Transverse colon (tissue), 4 donors: ENCODE measurements around the gene STK4.

ENCODE experiments used
- CTCF ChIP-seq, 5 experiments: fragments of 200-600 bp in 3 of 5; fragments of 450-650 bp in 2 of 5; sonication (generic) in 3 of 5; IDR thresholded peaks; 1 replicate in 2 of 5; 2 replicates in 3 of 5; pipeline ENCODE4 v1.5.1; 2016 to 2017; ENCODE audit warnings: antibody characterized with exemption in 5 of 5, inconsistent platforms in 3 of 5, mild to moderate bottlenecking in 2 of 5, moderate library complexity in 1 of 5
- EP300 ChIP-seq: sonication (generic); formaldehyde crosslinking; IDR thresholded peaks from one replicate; pipeline ENCODE4 v1.6.1; 2017; ENCODE audit warnings: antibody characterized with exemption, low read depth
- POLR2AphosphoS5 ChIP-seq, 3 donors: sonication (generic); formaldehyde crosslinking; IDR thresholded peaks; one replicate each; pipeline ENCODE4 v1.6.1; 2016; ENCODE audit warnings: antibody characterized with exemption in 3 of 3

DNA sequence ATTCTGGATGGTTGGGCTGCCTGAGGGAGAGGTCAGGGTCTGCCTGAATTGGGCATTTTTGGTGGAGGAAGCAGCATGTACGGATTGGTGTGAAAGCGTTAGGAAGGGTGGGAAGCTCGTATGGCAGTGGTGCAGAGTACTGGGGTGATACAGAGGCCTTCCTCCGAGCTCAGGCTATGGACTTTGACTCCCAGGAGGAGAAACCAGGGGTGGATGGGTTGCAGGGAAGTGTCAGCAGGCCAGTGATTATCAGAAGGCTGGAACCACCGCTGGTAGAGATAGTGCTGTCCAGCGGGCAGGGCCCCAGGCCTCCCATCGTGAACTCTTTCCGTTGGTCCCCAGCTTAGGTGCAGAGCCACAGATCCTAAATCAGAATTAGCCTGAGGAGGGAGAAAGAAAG is 143.3 kb downstream of the STK4 start:
- no peak for TF ChIP-seq CTCF (IDR thresholded peaks at IDR 0.05)
- no peak for TF ChIP-seq POLR2AphosphoS5 (IDR thresholded peaks at IDR 0.05)
- TF ChIP-seq EP300: no peak
